Neural cell (in vitro differentiated cells): Measurements from ENCODE around the gene LINC01488. TPM values are rescaled to one million over a fixed set of nuclear protein-coding genes. Genes with fewer than 3 reads are reported as not detected.

ENCODE experiments used
- H2AFZ ChIP-seq: fragments of 200-600, 300-800 bp; sonication (generic), shearing (Covaris generic); 2 replicates; pipeline ENCODE4 v1.6.0; 2014; ENCODE audit warnings: low read depth, mild to moderate bottlenecking, antibody characterized with exemption, low read length, moderate library complexity
- H3F3A ChIP-seq: fragments of 200-600 bp; shearing (Covaris generic); 2 replicates; pipeline ENCODE4 v1.6.1; 2016; ENCODE audit warnings: mild to moderate bottlenecking, moderate library complexity, mixed read lengths, antibody characterized with exemption, low read length; ENCODE audit not compliant: insufficient read depth, poor library complexity, severe bottlenecking
- H3K27ac ChIP-seq: fragments of 200-600, 300-800 bp; sonication (generic), shearing (Covaris generic); 2 replicates; pipeline ENCODE4 v1.5.1; 2014; ENCODE audit warnings: mild to moderate bottlenecking, low read length, moderate library complexity
- H3K27me3 ChIP-seq: fragments of 300-800, 200-600 bp; sonication (generic), shearing (Covaris generic); 2 replicates; pipeline ENCODE4 v1.6.0; 2014; ENCODE audit warnings: mild to moderate bottlenecking, low read depth, low read length, moderate library complexity; ENCODE audit not compliant: insufficient read depth
- H3K36me3 ChIP-seq: fragments of 300-800, 200-600 bp; sonication (generic), shearing (Covaris generic); 2 replicates; pipeline ENCODE4 v1.5.1; 2014; ENCODE audit warnings: mild to moderate bottlenecking, antibody characterized with exemption, low read length, moderate library complexity; ENCODE audit not compliant: insufficient read depth
- H3K4me2 ChIP-seq: fragments of 300-800, 200-600 bp; sonication (generic), shearing (Covaris generic); 2 replicates; pipeline ENCODE4 v1.6.0; 2014; ENCODE audit warnings: mild to moderate bottlenecking, low read length
- H3K4me3 ChIP-seq: fragments of 300-800, 200-600 bp; sonication (generic), shearing (Covaris generic); 2 replicates; pipeline ENCODE4 v1.5.1; 2014; ENCODE audit warnings: mild to moderate bottlenecking, low read length, moderate library complexity
- H3K79me2 ChIP-seq: fragments of 200-600 bp; shearing (Covaris generic); replicated peaks from 2 replicates; pipeline ENCODE4 v1.6.0; 2014; ENCODE audit warnings: mild to moderate bottlenecking, low read length, moderate library complexity; ENCODE audit not compliant: insufficient read depth
- H3K9ac ChIP-seq: fragments of 300-800, 200-600 bp; sonication (generic), shearing (Covaris generic); 2 replicates; pipeline ENCODE4 v1.6.1; 2016; ENCODE audit warnings: mild to moderate bottlenecking, low read length, mixed read lengths
- H3K9me2 ChIP-seq: fragments of 200-600 bp; shearing (Covaris generic); 2 replicates; pipeline ENCODE4 v1.6.1; 2016; ENCODE audit warnings: mild to moderate bottlenecking, low read length, mixed read lengths; ENCODE audit not compliant: insufficient read depth
- H3K9me3 ChIP-seq: fragments of 200-600, 300-800 bp; sonication (generic), shearing (Covaris generic); 2 replicates; pipeline ENCODE4 v1.6.1; 2016; ENCODE audit warnings: mild to moderate bottlenecking, mixed run types, low read length, moderate library complexity, mixed read lengths
- H4K20me1 ChIP-seq: fragments of 200-600 bp; shearing (Covaris generic); 2 replicates; pipeline ENCODE4 v1.6.1; 2016; ENCODE audit warnings: mild to moderate bottlenecking, mixed run types; ENCODE audit not compliant: insufficient read depth
- CTCF ChIP-seq: fragments of 450-650 bp; IDR thresholded peaks from 2 replicates; pipeline ENCODE4 v1.5.1; 2014; ENCODE audit warnings: antibody characterized with exemption, mild to moderate bottlenecking, moderate library complexity; ENCODE audit not compliant: poor library complexity, severe bottlenecking
- EP300 ChIP-seq: fragments of 450-650 bp; conservative IDR thresholded peaks from 2 replicates; pipeline ENCODE4 v1.6.1; 2014; ENCODE audit warnings: antibody characterized with exemption, mild to moderate bottlenecking, moderate library complexity; ENCODE audit not compliant: poor library complexity, severe bottlenecking
- EZH2 ChIP-seq: fragments of 200-600, 300-800 bp; shearing (Covaris generic), sonication (generic); IDR thresholded peaks from 2 replicates; pipeline ENCODE4 v1.6.1; 2014; ENCODE audit warnings: antibody characterized with exemption, low read length, borderline replicate concordance, mild to moderate bottlenecking; ENCODE audit not compliant: insufficient read depth, poor library complexity, severe bottlenecking
- MXI1 ChIP-seq: fragments of 450-650 bp; conservative IDR thresholded peaks from 2 replicates; pipeline ENCODE4 v1.6.1; 2014; ENCODE audit warnings: antibody characterized with exemption, mild to moderate bottlenecking; ENCODE audit not compliant: poor library complexity, severe bottlenecking
- POLR2AphosphoS5 ChIP-seq: IDR thresholded peaks from 2 replicates; pipeline ENCODE4 v1.6.1; 2012
- RAD21 ChIP-seq: fragments of 450-650 bp; conservative IDR thresholded peaks from 2 replicates; pipeline ENCODE4 v1.6.1; 2014; ENCODE audit warnings: antibody characterized with exemption, mild to moderate bottlenecking, moderate library complexity
- REST ChIP-seq: IDR thresholded peaks from 2 replicates; pipeline ENCODE4 v1.6.1; 2012; ENCODE audit warnings: borderline replicate concordance
- SMC3 ChIP-seq: fragments of 450-650 bp; conservative IDR thresholded peaks from 2 replicates; pipeline ENCODE4 v1.6.1; 2014; ENCODE audit warnings: antibody characterized with exemption, mild to moderate bottlenecking, moderate library complexity; ENCODE audit not compliant: poor library complexity
- TAF1 ChIP-seq: IDR thresholded peaks from 2 replicates; pipeline ENCODE4 v1.6.1; 2012; ENCODE audit warnings: low read depth
- polyA plus RNA-seq: library from polyadenylated mRNA; depleted of rRNA; stranded (reverse); fragments of >200 nt; gene quantifications from 2 replicates; pipeline ENCODE4 v1.2.3, GENCODE V29; 2014

LINC01488 gene
- polyA plus RNA-seq, 1 donor from 2014 or later: not detected

- no peaks in the 10 kb centered on the region for H3K9me2 ChIP-seq
- no peaks in the 10 kb centered on the region for H3F3A ChIP-seq
- no peaks in the 10 kb centered on the region for H3K79me2 ChIP-seq
- H4K20me1 ChIP-seq: no peaks in the 10 kb centered on the region
- no peak overlapping the region for H3K27ac ChIP-seq
- no peaks in the 10 kb centered on the region for H3K36me3 ChIP-seq
- no peak for TF ChIP-seq SMC3
- H3K9me3 ChIP-seq: no peaks in the 10 kb centered on the region
- H2AFZ ChIP-seq: no peak overlapping the region
- H3K4me3 ChIP-seq: no peak overlapping the region
- H3K4me2 ChIP-seq: no peak overlapping the region
- H3K9ac ChIP-seq: no peak overlapping the region
- no peaks in the 10 kb centered on the region for H3K27me3 ChIP-seq
Observed at GRCh38 chr11:69512790-69513189, 31.3 kb downstream of the LINC01488 start.

- Histone ChIP-seq H3K36me3 (no peaks in the 10 kb centered on the region), H3K27ac (no peak overlapping the region), H4K20me1 (no peaks in the 10 kb centered on the region), H3K9me2 (no peaks in the 10 kb centered on the region), H3F3A (no peaks in the 10 kb centered on the region), H3K27me3 (no peaks in the 10 kb centered on the region), H3K9me3 (no peaks in the 10 kb centered on the region), H2AFZ (no peak overlapping the region), H3K9ac (no peak overlapping the region), H3K79me2 (no peaks in the 10 kb centered on the region), H3K4me2 (no peak overlapping the region), H3K4me3 (no peak overlapping the region)
- TF ChIP-seq CTCF (no peak), SMC3 (no peak), TAF1 (no peak), EZH2 (no peak), POLR2AphosphoS5 (no peak), REST (no peak), RAD21 (no peak), EP300 (no peak), MXI1 (no peak)
Observed at GRCh38 chr11:69513196-69513595, 31.7 kb downstream of the LINC01488 start.
